H1 (cell line): ENCODE data around the gene FBXL17.

Experiments
- ATF3 ChIP-seq: IDR thresholded peaks from 2 replicates; pipeline ENCODE4 v1.6.1; 2011; ENCODE audit warnings: low read depth, mild to moderate bottlenecking, low read length; ENCODE audit not compliant: insufficient read depth
- CBX5 ChIP-seq: fragments of 300-800, 300-1000 bp; sonication (generic); IDR thresholded peaks from 2 replicates; pipeline ENCODE4 v1.7.1; 2016; ENCODE audit warnings: antibody characterized with exemption, low read length, low read depth
- CBX8 ChIP-seq: fragments of 300-800, 300-1000 bp; sonication (generic); IDR thresholded peaks from 2 replicates; pipeline ENCODE4 v1.7.1; 2016; ENCODE audit warnings: low read depth, low read length, borderline replicate concordance
- CHD1 ChIP-seq: IDR thresholded peaks from 2 replicates; pipeline ENCODE4 v1.6.1; 2012; ENCODE audit warnings: low read depth, low read length, improper control_type of control experiment
- EP300 ChIP-seq, 2 experiments: IDR thresholded peaks; 1 replicate in 1 of 2; 2 replicates in 1 of 2; pipeline ENCODE4 v1.6.1; 2011 to 2012; ENCODE audit warnings: low read depth in 2 of 2, low read length in 2 of 2, mild to moderate bottlenecking in 2 of 2, borderline replicate concordance in 1 of 2, inconsistent platforms in 1 of 2, moderate library complexity in 1 of 2
- KDM1A ChIP-seq: fragments of 200-600, 300-600 bp; sonication (generic); IDR thresholded peaks from 2 replicates; pipeline ENCODE4 v1.7.1; 2016; ENCODE audit warnings: mild to moderate bottlenecking, low read length, borderline replicate concordance
- POLR2A ChIP-seq, 2 experiments: IDR thresholded peaks; 1 replicate in 1 of 2; 2 replicates in 1 of 2; pipeline ENCODE4 v1.6.1; 2011; ENCODE audit warnings: low read depth in 2 of 2, low read length in 2 of 2, mild to moderate bottlenecking in 2 of 2; ENCODE audit errors: control extremely low read depth in 1 of 2
- POLR2AphosphoS5 ChIP-seq: IDR thresholded peaks from 2 replicates; pipeline ENCODE4 v1.6.1; 2011; ENCODE audit warnings: low read depth, low read length
- RNF2 ChIP-seq: fragments of 200-900, 300-1000 bp; sonication (generic); IDR thresholded peaks from 2 replicates; pipeline ENCODE4 v1.7.1; 2016; ENCODE audit warnings: borderline replicate concordance, low read depth, mild to moderate bottlenecking, antibody characterized with exemption, low read length; ENCODE audit not compliant: poor library complexity, severe bottlenecking; ENCODE audit errors: missing control alignments
- TF ChIP-seq, protein P1 (sequence below), 3 experiments: IDR thresholded peaks; 1 replicate in 2 of 3; 2 replicates in 1 of 3; pipeline versions ENCODE4 v1.5.1 to v1.6.1; 2011; ENCODE audit warnings: low read length in 3 of 3, mild to moderate bottlenecking in 3 of 3, inconsistent platforms in 2 of 3, low read depth in 1 of 3, moderate library complexity in 1 of 3; ENCODE audit not compliant: insufficient read depth in 1 of 3; ENCODE audit errors: control extremely low read depth in 1 of 3

GRCh38 chr5:108311682-108312081 is 70.2 kb downstream of the FBXL17 start:
- TF ChIP-seq, protein P1, sequence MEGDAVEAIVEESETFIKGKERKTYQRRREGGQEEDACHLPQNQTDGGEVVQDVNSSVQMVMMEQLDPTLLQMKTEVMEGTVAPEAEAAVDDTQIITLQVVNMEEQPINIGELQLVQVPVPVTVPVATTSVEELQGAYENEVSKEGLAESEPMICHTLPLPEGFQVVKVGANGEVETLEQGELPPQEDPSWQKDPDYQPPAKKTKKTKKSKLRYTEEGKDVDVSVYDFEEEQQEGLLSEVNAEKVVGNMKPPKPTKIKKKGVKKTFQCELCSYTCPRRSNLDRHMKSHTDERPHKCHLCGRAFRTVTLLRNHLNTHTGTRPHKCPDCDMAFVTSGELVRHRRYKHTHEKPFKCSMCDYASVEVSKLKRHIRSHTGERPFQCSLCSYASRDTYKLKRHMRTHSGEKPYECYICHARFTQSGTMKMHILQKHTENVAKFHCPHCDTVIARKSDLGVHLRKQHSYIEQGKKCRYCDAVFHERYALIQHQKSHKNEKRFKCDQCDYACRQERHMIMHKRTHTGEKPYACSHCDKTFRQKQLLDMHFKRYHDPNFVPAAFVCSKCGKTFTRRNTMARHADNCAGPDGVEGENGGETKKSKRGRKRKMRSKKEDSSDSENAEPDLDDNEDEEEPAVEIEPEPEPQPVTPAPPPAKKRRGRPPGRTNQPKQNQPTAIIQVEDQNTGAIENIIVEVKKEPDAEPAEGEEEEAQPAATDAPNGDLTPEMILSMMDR (IDR thresholded peaks at IDR 0.05; ENCODE audit: control extremely low read depth in 1 of 3, insufficient read depth in 1 of 3, low read depth in 1 of 3, low read length in 3 of 3) = no peak
- TF ChIP-seq KDM1A (no peak), RNF2 (no peak), EP300 (IDR thresholded peaks at IDR 0.05; ENCODE audit: borderline replicate concordance in 1 of 2, low read depth in 2 of 2, low read length in 2 of 2) (no peak), POLR2AphosphoS5 (no peak), ATF3 (no peak), POLR2A (IDR thresholded peaks at IDR 0.05; ENCODE audit: control extremely low read depth in 1 of 2, low read depth in 2 of 2, low read length in 2 of 2) (no peak), CBX5 (no peak), CHD1 (no peak), CBX8 (no peak)
